GM03348 (cell line): ENCODE measurements around the gene HYAL4.
"Not testable (repeated sequence)": the region's sequence is repeated elsewhere in the genome, so short reads cannot be mapped to it uniquely, and the experiment has no call there.

Source experiments
- DNase-seq: peaks from one replicate; pipeline ENCODE4 v3.0.0; 2012; ENCODE audit warnings: low spot score

The HYAL4 gene

GRCh38 chr7:123844712-123845219 lies at the start of gene HYAL4:
Gene HYAL4, plus strand, starts transcription at chr7:123845169. Its CDS starts 23,105 bp downstream, at chr7:123868274.
- DNase-seq = no peak

GRCh38 chr7:123795917-123796316 lies 49.1 kb upstream of the HYAL4 start:
- DNase-seq = no peak

- no peak for DNase-seq
Observed at GRCh38 chr7:123796568-123796967, 48.4 kb upstream of the HYAL4 start.

GRCh38 chr7:123797673-123798531 lies 47.1 kb upstream of the HYAL4 start:
- peak; percentile 41 for DNase-seq

GRCh38 chr7:123798532-123799188 lies 46.3 kb upstream of the HYAL4 start:
- no peak for DNase-seq

- no peak for DNase-seq
Observed at GRCh38 chr7:123802249-123802648, 42.7 kb upstream of the HYAL4 start.

GRCh38 chr7:123805287-123805686 lies 39.7 kb upstream of the HYAL4 start:
- no peak for DNase-seq

GRCh38 chr7:123809471-123809870 lies 35.5 kb upstream of the HYAL4 start:
- DNase-seq = no peak

GRCh38 chr7:123811056-123811455 lies 33.9 kb upstream of the HYAL4 start:
- DNase-seq = no peak

GRCh38 chr7:123816916-123817315 lies 28.1 kb upstream of the HYAL4 start:
- no peak for DNase-seq

GRCh38 chr7:123819001-123819400 lies 26.0 kb upstream of the HYAL4 start:
- no peak for DNase-seq

- not testable (repeated sequence) for DNase-seq
Observed at GRCh38 chr7:123819795-123820194, 25.2 kb upstream of the HYAL4 start.

GRCh38 chr7:123820864-123821263 lies 24.1 kb upstream of the HYAL4 start:
- DNase-seq = no peak

- no peak for DNase-seq
Observed at GRCh38 chr7:123821320-123821719, 23.6 kb upstream of the HYAL4 start.

- no peak for DNase-seq
Observed at GRCh38 chr7:123823898-123824753, 20.8 kb upstream of the HYAL4 start.

GRCh38 chr7:123824754-123825067 lies 20.3 kb upstream of the HYAL4 start:
- no peak for DNase-seq

GRCh38 chr7:123828805-123829204 lies 16.2 kb upstream of the HYAL4 start:
- no peak for DNase-seq

GRCh38 chr7:123836656-123837055 lies 8.3 kb upstream of the HYAL4 start:
- no peak for DNase-seq

GRCh38 chr7:123839106-123839505 lies 5.9 kb upstream of the HYAL4 start:
- not testable (repeated sequence) for DNase-seq

- not testable (repeated sequence) for DNase-seq
Observed at GRCh38 chr7:123844142-123844541, 827 bp upstream of the HYAL4 start.

GRCh38 chr7:123845823-123846216 lies 851 bp downstream of the HYAL4 start:
- no peak for DNase-seq

GRCh38 chr7:123846217-123846891 lies 1.4 kb downstream of the HYAL4 start:
- no peak for DNase-seq
